ENCODE results near the gene RTL5.

DNA sequence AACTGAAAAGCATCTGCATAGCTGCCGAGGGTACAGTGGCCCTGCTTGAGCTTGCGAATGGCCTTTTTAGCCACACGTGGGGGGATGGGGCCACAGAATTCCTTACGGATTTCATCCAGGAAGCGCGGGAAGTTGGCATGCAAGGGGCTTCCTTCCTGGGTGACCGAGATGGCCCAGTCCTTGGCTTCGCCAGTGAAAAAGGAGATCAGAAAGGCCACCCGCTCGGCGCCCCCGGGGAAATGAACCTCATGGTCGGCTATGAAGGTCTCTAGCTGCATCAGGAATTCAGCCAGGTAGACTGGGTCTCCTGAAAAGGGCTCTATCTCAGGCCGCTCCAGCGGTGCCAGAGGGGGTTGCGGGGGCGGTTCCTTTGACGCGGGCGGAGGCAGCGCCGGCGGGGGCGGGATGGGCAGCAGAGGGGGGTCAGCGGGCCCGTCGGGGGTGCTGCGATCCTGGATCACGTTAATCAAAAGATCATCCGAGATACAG lies 909 bp downstream of the RTL5 start:
- no peak for TF ChIP-seq FOXJ3 (CRISPR knock-in tag; IDR thresholded peaks at IDR 0.05)
- TF ChIP-seq, protein P1, sequence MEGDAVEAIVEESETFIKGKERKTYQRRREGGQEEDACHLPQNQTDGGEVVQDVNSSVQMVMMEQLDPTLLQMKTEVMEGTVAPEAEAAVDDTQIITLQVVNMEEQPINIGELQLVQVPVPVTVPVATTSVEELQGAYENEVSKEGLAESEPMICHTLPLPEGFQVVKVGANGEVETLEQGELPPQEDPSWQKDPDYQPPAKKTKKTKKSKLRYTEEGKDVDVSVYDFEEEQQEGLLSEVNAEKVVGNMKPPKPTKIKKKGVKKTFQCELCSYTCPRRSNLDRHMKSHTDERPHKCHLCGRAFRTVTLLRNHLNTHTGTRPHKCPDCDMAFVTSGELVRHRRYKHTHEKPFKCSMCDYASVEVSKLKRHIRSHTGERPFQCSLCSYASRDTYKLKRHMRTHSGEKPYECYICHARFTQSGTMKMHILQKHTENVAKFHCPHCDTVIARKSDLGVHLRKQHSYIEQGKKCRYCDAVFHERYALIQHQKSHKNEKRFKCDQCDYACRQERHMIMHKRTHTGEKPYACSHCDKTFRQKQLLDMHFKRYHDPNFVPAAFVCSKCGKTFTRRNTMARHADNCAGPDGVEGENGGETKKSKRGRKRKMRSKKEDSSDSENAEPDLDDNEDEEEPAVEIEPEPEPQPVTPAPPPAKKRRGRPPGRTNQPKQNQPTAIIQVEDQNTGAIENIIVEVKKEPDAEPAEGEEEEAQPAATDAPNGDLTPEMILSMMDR (IDR thresholded peaks at IDR 0.05), result no peak
- TF ChIP-seq, protein P2, sequence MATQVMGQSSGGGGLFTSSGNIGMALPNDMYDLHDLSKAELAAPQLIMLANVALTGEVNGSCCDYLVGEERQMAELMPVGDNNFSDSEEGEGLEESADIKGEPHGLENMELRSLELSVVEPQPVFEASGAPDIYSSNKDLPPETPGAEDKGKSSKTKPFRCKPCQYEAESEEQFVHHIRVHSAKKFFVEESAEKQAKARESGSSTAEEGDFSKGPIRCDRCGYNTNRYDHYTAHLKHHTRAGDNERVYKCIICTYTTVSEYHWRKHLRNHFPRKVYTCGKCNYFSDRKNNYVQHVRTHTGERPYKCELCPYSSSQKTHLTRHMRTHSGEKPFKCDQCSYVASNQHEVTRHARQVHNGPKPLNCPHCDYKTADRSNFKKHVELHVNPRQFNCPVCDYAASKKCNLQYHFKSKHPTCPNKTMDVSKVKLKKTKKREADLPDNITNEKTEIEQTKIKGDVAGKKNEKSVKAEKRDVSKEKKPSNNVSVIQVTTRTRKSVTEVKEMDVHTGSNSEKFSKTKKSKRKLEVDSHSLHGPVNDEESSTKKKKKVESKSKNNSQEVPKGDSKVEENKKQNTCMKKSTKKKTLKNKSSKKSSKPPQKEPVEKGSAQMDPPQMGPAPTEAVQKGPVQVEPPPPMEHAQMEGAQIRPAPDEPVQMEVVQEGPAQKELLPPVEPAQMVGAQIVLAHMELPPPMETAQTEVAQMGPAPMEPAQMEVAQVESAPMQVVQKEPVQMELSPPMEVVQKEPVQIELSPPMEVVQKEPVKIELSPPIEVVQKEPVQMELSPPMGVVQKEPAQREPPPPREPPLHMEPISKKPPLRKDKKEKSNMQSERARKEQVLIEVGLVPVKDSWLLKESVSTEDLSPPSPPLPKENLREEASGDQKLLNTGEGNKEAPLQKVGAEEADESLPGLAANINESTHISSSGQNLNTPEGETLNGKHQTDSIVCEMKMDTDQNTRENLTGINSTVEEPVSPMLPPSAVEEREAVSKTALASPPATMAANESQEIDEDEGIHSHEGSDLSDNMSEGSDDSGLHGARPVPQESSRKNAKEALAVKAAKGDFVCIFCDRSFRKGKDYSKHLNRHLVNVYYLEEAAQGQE (IDR thresholded peaks at IDR 0.05; ENCODE audit: low read depth, low read length), result no peak
- TF ChIP-seq, protein P3, sequence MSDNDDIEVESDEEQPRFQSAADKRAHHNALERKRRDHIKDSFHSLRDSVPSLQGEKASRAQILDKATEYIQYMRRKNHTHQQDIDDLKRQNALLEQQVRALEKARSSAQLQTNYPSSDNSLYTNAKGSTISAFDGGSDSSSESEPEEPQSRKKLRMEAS (IDR thresholded peaks at IDR 0.05; ENCODE audit: low read depth), result no peak
- TF ChIP-seq YY1 (IDR thresholded peaks at IDR 0.05; ENCODE audit: low read depth), result no peak
- TF ChIP-seq, protein P4, sequence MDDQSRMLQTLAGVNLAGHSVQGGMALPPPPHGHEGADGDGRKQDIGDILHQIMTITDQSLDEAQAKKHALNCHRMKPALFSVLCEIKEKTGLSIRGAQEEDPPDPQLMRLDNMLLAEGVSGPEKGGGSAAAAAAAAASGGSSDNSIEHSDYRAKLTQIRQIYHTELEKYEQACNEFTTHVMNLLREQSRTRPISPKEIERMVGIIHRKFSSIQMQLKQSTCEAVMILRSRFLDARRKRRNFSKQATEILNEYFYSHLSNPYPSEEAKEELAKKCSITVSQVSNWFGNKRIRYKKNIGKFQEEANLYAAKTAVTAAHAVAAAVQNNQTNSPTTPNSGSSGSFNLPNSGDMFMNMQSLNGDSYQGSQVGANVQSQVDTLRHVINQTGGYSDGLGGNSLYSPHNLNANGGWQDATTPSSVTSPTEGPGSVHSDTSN (IDR thresholded peaks at IDR 0.05), result no peak
- no peak for TF ChIP-seq EP300 (IDR thresholded peaks at IDR 0.05; ENCODE audit: borderline replicate concordance in 1 of 2, low read depth in 1 of 2, low read length in 1 of 2)
- TF ChIP-seq EZH2phosphoT487 (IDR thresholded peaks at IDR 0.05; ENCODE audit: borderline replicate concordance, low read depth), result no peak
- no peak for TF ChIP-seq ELF1 (IDR thresholded peaks at IDR 0.05)
- no peak for TF ChIP-seq RFX5 (IDR thresholded peaks at IDR 0.05; ENCODE audit: low read length)
- TF ChIP-seq POLR2AphosphoS5 (IDR thresholded peaks at IDR 0.05; ENCODE audit: low read depth, low read length), result no peak
